Measurements from ENCODE around the gene RPAP2. TPM values are rescaled to one million over a fixed set of nuclear protein-coding genes. Genes with fewer than 3 reads are reported as not detected.

Gene RPAP2
- total RNA-seq, 2 experiments from 2014 or later = 23.4 to 26.5 TPM

- ChIA-PET CTCF (no interaction called here), POLR2A (no interaction called here)
- no peaks in the 10 kb centered on the region for H3K27me3 Mint-ChIP-seq
These were observed 145.0 kb downstream of the RPAP2 start for GRCh38 chr1:92443893-92444292.

DNA sequence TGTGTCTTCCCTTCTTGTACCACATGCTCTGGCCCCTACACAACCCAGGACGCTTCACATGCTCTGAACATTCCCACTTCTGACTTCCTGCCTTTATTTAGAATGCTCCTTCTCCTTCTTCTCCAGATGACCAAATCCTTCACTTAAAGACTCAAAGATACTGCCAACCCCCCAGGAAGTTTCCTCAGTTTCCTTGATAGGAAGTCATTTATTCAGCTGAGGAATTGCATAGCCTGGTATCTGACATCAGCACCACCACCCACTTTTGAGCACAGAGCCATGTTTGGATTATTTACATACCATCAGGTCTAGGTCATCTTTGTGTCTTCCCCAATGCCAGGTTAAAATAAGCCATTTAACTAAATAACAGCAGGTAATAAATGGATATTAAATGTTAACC lies 145.5 kb downstream of the RPAP2 start:
- Mint-ChIP-seq H3K4me3 (no peak overlapping the region), H3K9me3 (no peaks in the 10 kb centered on the region), H3K36me3 (ENCODE audit: low read depth) (no peaks in the 10 kb centered on the region), H3K27me3 (no peaks in the 10 kb centered on the region), H3K4me1 (ENCODE audit: low read depth) (no peaks in the 10 kb centered on the region), H3K27ac (no peak overlapping the region)
- TF ChIP-seq CTCF (IDR thresholded peaks at IDR 0.05) = no peak
- H3K27ac ChIP-seq (ENCODE audit: low read depth in 1 of 2, low read length in 2 of 2) = no peak overlapping the region
- ATAC-seq (ENCODE audit: poor library complexity) = no peak
- DNase-seq = no peak
- intact Hi-C loops (cut with DNase I, micrococcal nuclease) = no loop called here
- no peaks in the 10 kb centered on the region for H3K36me3 ChIP-seq (ENCODE audit: insufficient read depth, low read length)
- no peaks in the 10 kb centered on the region for H3K9me3 ChIP-seq (ENCODE audit: control insufficient read depth in 1 of 2, insufficient read depth in 1 of 2, low read length in 2 of 2)
- H3K4me3 ChIP-seq (ENCODE audit: low read length) = no peak overlapping the region
- no peaks in the 10 kb centered on the region for H3K4me1 ChIP-seq (ENCODE audit: insufficient read depth, low read length)
- POLR2A ChIA-PET = no interaction called here
- CTCF ChIA-PET = no interaction called here
- H3K27me3 ChIP-seq (ENCODE audit: control insufficient read depth in 1 of 2, insufficient read depth in 2 of 2, low read length in 2 of 2) = no peaks in the 10 kb centered on the region

More at GRCh38 chr1:92443893-92444292, 145.0 kb downstream of the RPAP2 start:
- H3K27me3 ChIP-seq (ENCODE audit: control insufficient read depth in 1 of 2, insufficient read depth in 2 of 2, low read length in 2 of 2) = no peaks in the 10 kb centered on the region
- H3K27ac ChIP-seq (ENCODE audit: low read depth in 1 of 2, low read length in 2 of 2) = no peak overlapping the region
- ATAC-seq (ENCODE audit: poor library complexity) (no peak), DNase-seq (no peak)
- Mint-ChIP-seq H3K4me3 (no peak overlapping the region), H3K9me3 (no peaks in the 10 kb centered on the region), H3K4me1 (ENCODE audit: low read depth) (no peaks in the 10 kb centered on the region), H3K27ac (no peak overlapping the region), H3K36me3 (ENCODE audit: low read depth) (no peaks in the 10 kb centered on the region)
- intact Hi-C loops (cut with DNase I, micrococcal nuclease) = no loop called here
- H3K4me1 ChIP-seq (ENCODE audit: insufficient read depth, low read length) = no peaks in the 10 kb centered on the region
- H3K4me3 ChIP-seq (ENCODE audit: low read length) = no peak overlapping the region
- no peak for TF ChIP-seq CTCF (IDR thresholded peaks at IDR 0.05)
- H3K9me3 ChIP-seq (ENCODE audit: control insufficient read depth in 1 of 2, insufficient read depth in 1 of 2, low read length in 2 of 2) = no peaks in the 10 kb centered on the region
- H3K36me3 ChIP-seq (ENCODE audit: insufficient read depth, low read length) = no peaks in the 10 kb centered on the region

DNA sequence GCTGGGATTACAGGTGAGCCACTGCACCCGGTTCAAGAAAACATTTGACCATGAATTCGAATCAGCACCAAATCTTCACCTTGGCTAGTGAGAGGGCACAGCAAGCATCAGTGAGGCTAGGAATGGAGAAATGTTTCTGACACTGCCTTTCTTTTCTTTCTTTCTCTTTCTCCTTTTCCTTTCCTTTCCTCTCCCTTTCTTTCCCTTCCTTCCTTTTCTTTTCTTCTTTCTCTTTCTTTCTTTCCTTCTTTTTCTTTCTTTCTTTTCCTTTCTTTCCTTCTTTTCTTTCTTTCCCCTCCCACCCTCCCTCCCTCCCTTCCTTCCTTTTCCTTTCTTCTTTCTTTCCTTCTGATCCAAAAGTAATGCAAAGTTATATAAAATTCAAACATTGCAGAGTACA lies 147.0 kb downstream of the RPAP2 start:
- CTCF ChIA-PET = no interaction called here
- intact Hi-C loops (cut with DNase I, micrococcal nuclease) = no loop called here

More for the DNA sequence above, 147.0 kb downstream of the RPAP2 start:
- no peak overlapping the region for H3K27ac Mint-ChIP-seq
- Histone ChIP-seq H3K27me3 (ENCODE audit: control insufficient read depth in 1 of 2, insufficient read depth in 2 of 2, low read length in 2 of 2) (no peaks in the 10 kb centered on the region), H3K36me3 (ENCODE audit: insufficient read depth, low read length) (no peaks in the 10 kb centered on the region), H3K4me1 (ENCODE audit: insufficient read depth, low read length) (no peaks in the 10 kb centered on the region), H3K4me3 (ENCODE audit: low read length) (no peak overlapping the region), H3K9me3 (ENCODE audit: control insufficient read depth in 1 of 2, insufficient read depth in 1 of 2, low read length in 2 of 2) (no peaks in the 10 kb centered on the region), H3K27ac (ENCODE audit: low read depth in 1 of 2, low read length in 2 of 2) (no peak overlapping the region)
- H3K9me3 Mint-ChIP-seq = peaks cover 5% of the 10 kb centered on the region
- POLR2A ChIA-PET = no interaction called here
- H3K4me1 Mint-ChIP-seq (ENCODE audit: low read depth) = no peaks in the 10 kb centered on the region
- H3K36me3 Mint-ChIP-seq (ENCODE audit: low read depth) = no peaks in the 10 kb centered on the region
- ATAC-seq (ENCODE audit: poor library complexity) (no peak), DNase-seq (no peak)
- H3K4me3 Mint-ChIP-seq = no peak overlapping the region
- no peaks in the 10 kb centered on the region for H3K27me3 Mint-ChIP-seq
- TF ChIP-seq CTCF (IDR thresholded peaks at IDR 0.05) = no peak
